Retinal pigment epithelial cell (primary cell): ENCODE measurements around the gene ARNT2.

ENCODE experiments used
- DNase-seq: peaks from one replicate; pipeline ENCODE4 v3.0.0-alpha.2; 2010; ENCODE audit warnings: low read depth
- H3K4me3 ChIP-seq: 2 replicates; pipeline ENCODE4 v1.5.1; 2011; ENCODE audit warnings: mild to moderate bottlenecking, low read length, control low read depth, moderate library complexity
- CTCF ChIP-seq: conservative IDR thresholded peaks from 2 replicates; pipeline ENCODE4 v1.5.1; 2011; ENCODE audit warnings: low read depth, low read length, control low read depth, inconsistent platforms

Gene ARNT2

GRCh38 chr15:80395616-80396015 is 8.6 kb upstream of the ARNT2 start:
- no peak for TF ChIP-seq CTCF
- no peak for DNase-seq
- H3K4me3 ChIP-seq, result no peak overlapping the region

DNA sequence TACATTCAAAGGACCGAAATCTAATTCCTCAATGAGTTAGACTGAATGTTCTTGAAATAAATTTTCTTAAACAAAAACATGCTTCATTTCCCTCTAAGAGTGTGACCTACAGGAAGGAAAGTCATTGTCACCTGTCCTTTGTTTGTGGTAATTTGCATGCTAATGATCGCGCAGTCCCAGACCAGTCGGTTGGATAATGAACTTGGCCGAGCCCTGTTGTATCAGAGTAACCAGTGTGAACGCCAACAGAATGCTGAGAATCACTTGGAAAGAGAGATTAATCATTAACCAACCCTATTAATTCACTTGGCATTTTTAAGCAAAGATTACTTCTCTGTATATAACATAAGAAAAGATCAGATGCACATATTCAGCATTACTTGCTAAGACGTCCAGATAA is 8.1 kb upstream of the ARNT2 start:
- H3K4me3 ChIP-seq, result no peak overlapping the region
- DNase-seq, result no peak
- TF ChIP-seq CTCF, result no peak

DNA sequence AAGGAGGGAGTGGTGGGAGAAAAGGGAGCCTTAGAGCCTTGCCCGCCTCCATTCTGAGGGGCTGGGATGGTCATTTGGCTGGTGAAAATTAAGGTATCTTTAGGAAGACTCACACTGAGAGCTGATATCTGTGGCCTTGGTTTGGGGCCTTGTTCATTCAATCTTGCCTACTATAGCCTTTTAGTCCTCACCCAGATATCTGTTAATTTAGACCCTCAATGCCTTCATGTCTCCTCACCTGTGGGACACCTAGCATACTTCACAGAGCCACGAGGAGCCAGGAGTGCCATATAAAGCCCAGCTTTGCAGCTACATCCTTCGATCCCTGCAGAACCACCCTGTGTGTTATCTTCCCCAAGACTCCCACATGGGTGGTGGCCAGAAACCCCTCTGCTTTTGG is 4.7 kb upstream of the ARNT2 start:
- no peak for TF ChIP-seq CTCF
- no peak for DNase-seq
- H3K4me3 ChIP-seq, result no peak overlapping the region

DNA sequence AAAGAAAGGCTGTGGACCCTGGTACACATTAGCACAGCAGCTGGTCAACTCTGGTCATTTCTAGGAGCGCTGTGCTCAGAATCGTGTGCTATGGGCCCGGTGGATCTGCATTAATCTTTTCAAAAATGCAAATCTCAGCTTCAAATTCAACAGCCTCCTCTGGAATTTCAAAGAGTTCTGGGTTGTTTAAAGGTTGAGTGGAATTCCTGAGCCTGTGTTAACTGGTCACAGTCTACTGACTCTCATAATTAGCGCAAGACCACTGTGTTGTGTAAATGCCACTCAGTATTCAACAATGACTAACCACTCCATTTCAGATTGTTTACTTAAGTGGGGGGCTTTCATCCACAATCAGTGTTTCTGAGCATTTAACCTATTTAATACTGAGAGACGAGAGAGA is 2.7 kb upstream of the ARNT2 start:
- no peak for TF ChIP-seq CTCF
- peak; percentile 95 for DNase-seq
- H3K4me3 ChIP-seq, result no peak overlapping the region

DNA sequence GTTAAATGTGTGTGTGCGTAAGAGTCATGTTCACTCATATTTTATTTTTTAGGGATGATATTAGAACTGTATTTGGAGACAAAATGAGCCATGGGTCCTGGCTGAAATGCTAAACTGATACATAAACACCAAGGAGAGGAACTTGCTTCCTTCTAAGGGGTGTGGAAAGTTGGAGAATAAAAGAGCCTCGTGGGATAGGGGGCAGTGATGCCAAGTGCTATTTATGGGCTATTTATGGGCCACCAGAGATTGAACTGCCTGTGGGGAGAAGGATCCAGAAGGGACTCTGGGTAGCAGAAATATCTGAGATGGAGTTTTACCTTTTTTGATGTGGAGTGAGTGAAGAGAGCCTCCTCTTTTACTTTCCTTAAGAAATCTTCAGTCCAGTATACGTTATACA is 1.8 kb upstream of the ARNT2 start:
- DNase-seq, result no peak
- TF ChIP-seq CTCF, result no peak
- H3K4me3 ChIP-seq, result no peak overlapping the region

- no peak for TF ChIP-seq CTCF
- DNase-seq, result no peak
- peak overlapping the region; percentile 66 for H3K4me3 ChIP-seq
Observed at GRCh38 chr15:80403712-80404056, 498 bp upstream of the ARNT2 start.

DNA sequence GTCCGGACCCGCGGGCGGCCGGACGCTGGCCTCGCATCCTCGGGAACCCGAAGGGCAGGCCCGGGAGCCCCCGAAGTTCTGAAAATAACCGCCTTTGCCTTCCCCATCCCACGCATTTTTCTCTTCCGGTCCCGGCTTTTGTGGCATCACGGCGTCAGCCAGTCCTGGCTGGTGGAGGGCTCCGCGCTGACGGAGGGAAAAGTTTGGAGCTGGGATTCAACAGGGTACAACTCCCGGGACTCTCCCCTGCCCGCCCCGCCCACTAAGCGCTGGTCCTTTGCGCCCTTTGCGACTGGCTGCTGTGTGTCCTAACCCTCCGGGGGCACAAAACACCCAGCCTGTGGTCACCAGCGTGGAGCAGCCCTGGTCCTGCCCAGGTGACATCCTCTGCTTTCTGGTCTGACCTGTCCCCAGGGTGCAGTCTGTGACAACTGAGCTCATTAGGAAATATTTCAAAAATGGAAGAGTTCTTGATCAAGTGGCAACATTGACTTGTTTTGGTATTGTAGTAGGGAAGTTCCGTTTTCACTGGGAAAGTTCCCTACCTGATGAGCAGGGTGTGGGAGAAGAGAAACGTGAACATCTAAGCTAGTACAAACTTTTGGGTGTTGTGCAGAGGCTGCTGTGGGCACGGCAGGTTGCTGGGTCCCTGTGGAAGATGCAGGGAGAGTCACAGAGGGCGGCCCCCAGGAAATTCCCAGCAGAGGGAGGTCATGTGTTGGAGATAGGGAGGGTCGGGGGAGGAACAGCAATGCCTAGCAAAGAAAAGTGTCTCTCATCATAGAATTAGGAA is 775 bp downstream of the ARNT2 start:
- H3K4me3 ChIP-seq, result peak overlapping the region; percentile 66
- DNase-seq, result no peak
- no peak for TF ChIP-seq CTCF
